ENCODE results near the gene IQGAP1. TPM values are rescaled to one million over a fixed set of nuclear protein-coding genes. Genes with fewer than 3 reads are reported as not detected.

The IQGAP1 gene
- total and polyA plus RNA-seq, 9 of the 15 experiments (the other 6 are each of a cell fraction or from before 2014, with no cell fraction given): 37.6 to 143 (median 77.7) TPM

DNA sequence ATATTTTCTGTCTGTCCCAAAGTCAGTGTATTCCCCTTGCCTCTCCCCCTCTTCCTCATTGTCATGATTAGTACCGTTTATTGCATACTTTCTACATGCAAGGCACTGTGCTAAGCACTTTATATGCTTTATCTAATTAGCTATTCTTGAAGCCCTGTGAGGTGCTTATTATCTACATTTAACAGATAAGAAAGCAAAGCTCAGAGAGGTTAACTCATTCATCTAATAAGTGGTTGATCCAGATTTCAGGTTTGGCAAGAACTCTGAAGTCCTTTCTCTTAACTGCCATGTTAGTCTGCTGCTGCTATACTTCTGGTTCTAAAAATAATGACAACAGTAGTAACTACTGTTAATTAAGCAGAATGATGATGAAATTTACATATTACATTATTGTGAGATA lies 13.5 kb downstream of the IQGAP1 start:
- TF ChIP-seq, protein P1, sequence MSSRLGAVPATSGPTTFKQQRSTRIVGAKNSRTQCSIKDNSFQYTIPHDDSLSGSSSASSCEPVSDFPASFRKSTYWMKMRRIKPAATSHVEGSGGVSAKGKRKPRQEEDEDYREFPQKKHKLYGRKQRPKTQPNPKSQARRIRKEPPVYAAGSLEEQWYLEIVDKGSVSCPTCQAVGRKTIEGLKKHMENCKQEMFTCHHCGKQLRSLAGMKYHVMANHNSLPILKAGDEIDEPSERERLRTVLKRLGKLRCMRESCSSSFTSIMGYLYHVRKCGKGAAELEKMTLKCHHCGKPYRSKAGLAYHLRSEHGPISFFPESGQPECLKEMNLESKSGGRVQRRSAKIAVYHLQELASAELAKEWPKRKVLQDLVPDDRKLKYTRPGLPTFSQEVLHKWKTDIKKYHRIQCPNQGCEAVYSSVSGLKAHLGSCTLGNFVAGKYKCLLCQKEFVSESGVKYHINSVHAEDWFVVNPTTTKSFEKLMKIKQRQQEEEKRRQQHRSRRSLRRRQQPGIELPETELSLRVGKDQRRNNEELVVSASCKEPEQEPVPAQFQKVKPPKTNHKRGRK (tag; IDR thresholded peaks at IDR 0.05): peak; percentile 26; the same call in 1 of the 2 replicates
- TF ChIP-seq, protein P2, sequence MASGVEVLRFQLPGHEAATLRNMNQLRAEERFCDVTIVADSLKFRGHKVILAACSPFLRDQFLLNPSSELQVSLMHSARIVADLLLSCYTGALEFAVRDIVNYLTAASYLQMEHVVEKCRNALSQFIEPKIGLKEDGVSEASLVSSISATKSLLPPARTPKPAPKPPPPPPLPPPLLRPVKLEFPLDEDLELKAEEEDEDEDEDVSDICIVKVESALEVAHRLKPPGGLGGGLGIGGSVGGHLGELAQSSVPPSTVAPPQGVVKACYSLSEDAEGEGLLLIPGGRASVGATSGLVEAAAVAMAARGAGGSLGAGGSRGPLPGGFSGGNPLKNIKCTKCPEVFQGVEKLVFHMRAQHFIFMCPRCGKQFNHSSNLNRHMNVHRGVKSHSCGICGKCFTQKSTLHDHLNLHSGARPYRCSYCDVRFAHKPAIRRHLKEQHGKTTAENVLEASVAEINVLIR (CRISPR knock-in tag; IDR thresholded peaks at IDR 0.05): no peak
- TF ChIP-seq, protein P3, sequence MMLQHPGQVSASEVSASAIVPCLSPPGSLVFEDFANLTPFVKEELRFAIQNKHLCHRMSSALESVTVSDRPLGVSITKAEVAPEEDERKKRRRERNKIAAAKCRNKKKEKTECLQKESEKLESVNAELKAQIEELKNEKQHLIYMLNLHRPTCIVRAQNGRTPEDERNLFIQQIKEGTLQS (IDR thresholded peaks at IDR 0.05): peak; percentile 60
- TF ChIP-seq, protein P3 (CRISPR knock-in tag; conservative IDR thresholded peaks at IDR 0.05): no peak
- TF ChIP-seq YBX1 (IDR thresholded peaks at IDR 0.05): no peak
- 0 out of 2 replicates have a peak, but pooled peaks have one; percentile 23 for TF ChIP-seq CEBPB (tag; IDR thresholded peaks at IDR 0.05)
- Histone ChIP-seq H4K20me1 (replicated peaks; ENCODE audit: control insufficient read depth, insufficient read depth, low read length) (no peaks in the 10 kb centered on the region), H3K27ac (ENCODE audit: extremely low read depth, low read depth, low read length) (peak overlapping the region; percentile 82; the same call in 1 of the 3 replicates), H3K36me3 (ENCODE audit: control insufficient read depth, insufficient read depth, low read length) (no peaks in the 10 kb centered on the region), H3K4me1 (replicated peaks in 1 of 2; ENCODE audit: control insufficient read depth in 2 of 2, insufficient read depth in 2 of 2, low read length in 2 of 2) (peaks cover 0 to 29% of the 10 kb centered on the region in 2 experiments; a peak in 3 of 5 replicates), H3K27me3 (ENCODE audit: control insufficient read depth in 2 of 2, insufficient read depth in 2 of 2, low read length in 2 of 2) (no peaks in the 10 kb centered on the region), H3K9me1 (ENCODE audit: control insufficient read depth, insufficient read depth, low read length) (no peaks in the 10 kb centered on the region), H3K9ac (ENCODE audit: insufficient read depth in 1 of 2, low read depth in 2 of 2, low read length in 2 of 2) (no peak overlapping the region), H3K9me3 (replicated peaks; ENCODE audit: control insufficient read depth, insufficient read depth, low read depth, low read length) (no peaks in the 10 kb centered on the region), H3K4me3 (no peak overlapping the region), H3K4me2 (ENCODE audit: insufficient read depth, low read length) (no peak overlapping the region), H2AFZ (ENCODE audit: low read depth, low read length) (no peak overlapping the region), H3K79me2 (ENCODE audit: control insufficient read depth, insufficient read depth, low read length) (peaks cover 69% of the 10 kb centered on the region)
- CTCF ChIA-PET (ENCODE audit: low intra/inter-chr PET ratio): no interaction called here
- no peak for FAIRE-seq
- no TSS peak for BruUV-seq (replicated peaks)
- POLR2A ChIA-PET: interaction anchor here (0.7 to 3.4 kb wide), 3 partner anchors 11 to 19 kb away, joined by 3 to 19 read pairs (median 6); no protein-coding TSS in a partner anchor
- WGBS (ENCODE audit: insufficient coverage, low coverage, missing lambda C conversion rate): 0% methylated on average over 1 of the region's 1 CpG
- DNase-seq (ENCODE audit: extremely low read depth in 1 of 4, low spot score in 3 of 4): no peak
- ATAC-seq: no peak
- intact Hi-C loops (cut with micrococcal nuclease) (loop anchor here (5.0 kb wide), 1 partner anchor 39 kb away; no protein-coding TSS in a partner anchor), in situ Hi-C loops (cut with MboI) (no loop called here)
